Activated T-cell treated with anti-CD3 and anti-CD28 coated beads for 4 hours (primary cell): ENCODE measurements around the gene AQP7.
"Not testable (repeated sequence)": the region's sequence is repeated elsewhere in the genome, so short reads cannot be mapped to it uniquely, and the experiment has no call there.

Source experiments
- DNase-seq: peaks from one replicate; pipeline ENCODE4 v3.0.0-alpha.2; 2020

Gene AQP7

DNA sequence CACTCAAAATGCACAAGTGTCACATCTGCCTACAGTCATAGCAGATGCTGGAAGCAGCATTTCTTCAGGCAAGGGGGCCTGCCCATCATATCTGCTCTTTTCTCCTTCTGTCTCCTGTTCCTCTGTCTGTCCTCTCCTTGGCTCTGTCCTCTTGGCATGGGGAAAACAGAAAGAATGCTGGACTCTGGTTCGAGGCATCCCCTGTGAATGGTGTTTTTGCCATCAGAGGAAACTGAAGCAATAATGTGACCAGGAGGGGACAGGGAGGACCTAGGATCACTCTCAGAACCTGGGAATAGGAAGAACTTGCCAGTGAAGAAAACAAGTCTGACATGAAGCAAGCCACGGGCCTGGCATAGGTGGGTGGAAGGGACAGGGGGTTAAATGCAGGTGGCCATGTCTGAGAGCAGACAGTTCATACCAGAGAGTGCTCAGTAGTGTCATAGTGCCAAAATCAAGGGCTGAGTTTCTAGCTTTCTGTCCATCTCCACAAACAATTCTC lies 35.3 kb downstream of the AQP7 start:
- DNase-seq = no peak

GRCh38 chr9:33364814-33365213 lies 37.6 kb downstream of the AQP7 start:
- DNase-seq = not testable (repeated sequence)

GRCh38 chr9:33364127-33364526 lies 38.2 kb downstream of the AQP7 start:
- no peak for DNase-seq

DNA sequence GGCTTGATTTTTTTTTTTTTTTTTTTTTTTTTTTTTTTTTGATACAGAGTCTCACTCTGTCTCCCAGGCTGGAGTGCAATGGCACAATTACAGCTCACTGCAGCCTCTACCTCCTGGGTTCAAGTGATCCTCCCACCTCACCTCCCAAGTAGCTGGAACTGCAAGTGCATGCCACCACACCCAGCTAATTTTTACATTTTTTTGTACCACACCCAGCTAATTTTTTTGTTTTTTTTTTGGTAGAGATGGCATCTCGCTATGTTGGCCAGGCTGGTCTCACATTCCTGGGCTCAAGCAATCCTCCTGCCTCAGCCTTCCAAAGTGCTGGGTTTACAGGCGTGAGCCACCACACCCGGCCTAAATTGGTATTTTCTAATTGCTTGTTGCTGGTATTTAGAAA lies 43.7 kb downstream of the AQP7 start:
- not testable (repeated sequence) for DNase-seq

DNA sequence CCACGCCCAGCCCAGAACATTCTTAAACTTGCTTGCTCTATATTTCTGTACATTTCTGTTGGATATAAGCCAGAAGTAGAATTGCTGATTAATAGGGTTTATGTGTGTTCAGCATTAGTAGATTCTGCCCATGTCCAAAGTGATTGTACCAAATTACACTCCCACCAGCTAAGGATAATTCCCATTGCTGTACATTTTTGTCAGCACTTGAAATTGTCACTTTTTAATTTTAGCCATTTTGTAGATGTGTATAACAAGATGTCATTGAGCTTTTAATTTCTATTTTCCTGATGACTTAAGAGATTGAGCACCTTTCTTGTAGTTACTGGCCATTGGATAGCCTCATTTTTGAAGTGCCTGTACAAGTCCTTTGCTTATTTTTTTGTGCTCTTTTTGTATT lies 46.4 kb downstream of the AQP7 start:
- no peak for DNase-seq

GRCh38 chr9:33354651-33355211 lies 47.6 kb downstream of the AQP7 start:
- DNase-seq = no peak

GRCh38 chr9:33351547-33351946 lies 50.8 kb downstream of the AQP7 start:
- no peak for DNase-seq

GRCh38 chr9:33350310-33350709 lies 52.1 kb downstream of the AQP7 start:
- DNase-seq = no peak

DNA sequence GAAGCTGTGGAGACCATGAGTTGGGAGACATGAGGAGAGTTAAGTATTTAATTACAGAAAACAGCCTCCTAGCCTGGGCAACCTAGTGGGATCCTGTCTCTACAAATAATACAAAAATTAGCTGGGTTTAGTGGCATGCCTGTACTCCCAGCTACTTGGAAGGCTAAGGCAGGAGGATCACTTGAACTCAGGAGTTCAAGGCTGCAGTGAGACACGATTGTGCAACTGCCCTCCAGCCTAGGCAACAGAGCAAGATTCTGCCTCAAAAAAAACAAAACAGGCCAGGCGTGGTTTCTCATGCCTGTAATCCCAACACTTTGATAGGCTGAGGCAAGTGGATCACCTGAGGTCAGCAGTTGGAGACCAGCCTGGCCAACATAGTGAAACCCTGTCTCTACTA lies 52.6 kb downstream of the AQP7 start:
- no peak for DNase-seq

DNA sequence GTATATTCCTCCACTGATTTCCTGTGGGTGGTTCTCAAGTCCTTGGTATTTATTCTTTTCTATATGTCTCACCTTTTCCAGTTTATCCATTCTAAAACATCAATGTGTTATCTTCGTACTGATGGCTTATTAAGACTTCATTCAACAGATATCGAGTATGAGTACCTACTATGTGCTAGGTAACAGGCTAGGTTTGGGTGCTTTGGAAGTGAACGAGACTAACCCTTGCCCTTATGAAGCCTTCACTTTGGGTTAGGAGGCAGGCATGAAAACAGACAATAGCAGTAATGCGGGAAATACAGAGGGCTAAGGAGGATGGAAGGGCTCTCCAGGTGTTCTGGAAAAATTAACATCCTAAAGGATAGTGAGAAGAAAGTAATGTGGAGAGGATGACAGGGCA lies 53.4 kb downstream of the AQP7 start:
- no peak for DNase-seq

DNA sequence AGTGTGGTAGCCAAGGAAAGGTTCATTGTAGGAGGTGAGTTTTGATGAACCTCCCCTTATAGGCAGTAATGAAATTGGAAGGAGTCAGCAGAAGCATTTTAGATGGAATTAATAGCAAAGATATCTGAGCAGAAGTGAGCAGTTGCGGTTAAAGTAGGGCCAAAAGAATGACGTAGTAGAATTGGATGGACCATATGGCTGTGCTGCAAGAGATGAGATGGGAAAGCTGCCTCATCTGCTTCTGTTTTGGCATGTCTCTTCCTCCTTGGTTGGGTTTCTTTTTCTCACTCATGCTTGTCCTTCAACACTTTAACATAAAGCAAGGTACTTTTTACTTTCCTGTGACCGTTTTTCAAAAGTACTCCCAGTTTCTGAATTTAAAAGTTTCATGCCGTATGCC lies 55.8 kb downstream of the AQP7 start:
- no peak for DNase-seq

GRCh38 chr9:33344145-33344544 lies 58.2 kb downstream of the AQP7 start:
- DNase-seq = no peak

- DNase-seq = no peak
These were observed 61.2 kb downstream of the AQP7 start for GRCh38 chr9:33341182-33341581.

GRCh38 chr9:33340186-33340585 lies 62.2 kb downstream of the AQP7 start:
- DNase-seq = no peak
